Ramos (cell line): ENCODE measurements around the gene MRPL28.
"Not testable (repeated sequence)": the region's sequence is repeated elsewhere in the genome, so short reads cannot be mapped to it uniquely, and the experiment has no call there.

Experiments
- in situ Hi-C: fragments of 300-500 bp; cut with MboI; formaldehyde crosslinking; loops from one replicate; pipeline ENCODE4 v1.14.3; 2022; ENCODE audit warnings: low sequenced_read_pairs; ENCODE audit not compliant: unreplicated experiment

The MRPL28 gene

GRCh38 chr16:345772-346171, 24.6 kb downstream of the MRPL28 start:
- in situ Hi-C loops, result no loop called here

- in situ Hi-C loops, result no loop called here
Measured at GRCh38 chr16:342455-343213, 27.7 kb downstream of the MRPL28 start.

GRCh38 chr16:341974-342336, 28.4 kb downstream of the MRPL28 start:
- in situ Hi-C loops, result not testable (repeated sequence)

- in situ Hi-C loops, result not testable (repeated sequence)
Measured at GRCh38 chr16:341095-341973, 29.0 kb downstream of the MRPL28 start.

- in situ Hi-C loops, result no loop called here
Measured at GRCh38 chr16:340370-341091, 29.8 kb downstream of the MRPL28 start.

GRCh38 chr16:339680-340079, 30.7 kb downstream of the MRPL28 start:
- in situ Hi-C loops, result no loop called here

- in situ Hi-C loops, result no loop called here
Measured at GRCh38 chr16:337975-338575, 32.3 kb downstream of the MRPL28 start.

- in situ Hi-C loops, result no loop called here
Measured at GRCh38 chr16:337437-337836, 32.9 kb downstream of the MRPL28 start.

- in situ Hi-C loops, result no loop called here
Measured at GRCh38 chr16:336269-336668, 34.1 kb downstream of the MRPL28 start.

GRCh38 chr16:334861-335632, 35.3 kb downstream of the MRPL28 start:
- in situ Hi-C loops, result not testable (repeated sequence)

- in situ Hi-C loops, result not testable (repeated sequence)
Measured at GRCh38 chr16:334164-334832, 36.0 kb downstream of the MRPL28 start.

- in situ Hi-C loops, result no loop called here
Measured at GRCh38 chr16:333406-334094, 36.8 kb downstream of the MRPL28 start.

- in situ Hi-C loops, result not testable (repeated sequence)
Measured at GRCh38 chr16:331181-331814, 39.0 kb downstream of the MRPL28 start.

- in situ Hi-C loops, result no loop called here
Measured at GRCh38 chr16:330741-331140, 39.6 kb downstream of the MRPL28 start.

- in situ Hi-C loops, result no loop called here
Measured at GRCh38 chr16:325375-326145, 44.8 kb downstream of the MRPL28 start.

- in situ Hi-C loops, result no loop called here
Measured at GRCh38 chr16:324451-325334, 45.6 kb downstream of the MRPL28 start.

- in situ Hi-C loops, result no loop called here
Measured at GRCh38 chr16:324201-324450, 46.2 kb downstream of the MRPL28 start.
